NCI-H446 (cell line): ENCODE results near the gene POLR2E.

Experiments used
- DNase-seq, 2 experiments: peaks; one replicate each; lab custom pipeline; 2025; lab: John Stamatoyannopoulos, UW

Gene POLR2E

DNA sequence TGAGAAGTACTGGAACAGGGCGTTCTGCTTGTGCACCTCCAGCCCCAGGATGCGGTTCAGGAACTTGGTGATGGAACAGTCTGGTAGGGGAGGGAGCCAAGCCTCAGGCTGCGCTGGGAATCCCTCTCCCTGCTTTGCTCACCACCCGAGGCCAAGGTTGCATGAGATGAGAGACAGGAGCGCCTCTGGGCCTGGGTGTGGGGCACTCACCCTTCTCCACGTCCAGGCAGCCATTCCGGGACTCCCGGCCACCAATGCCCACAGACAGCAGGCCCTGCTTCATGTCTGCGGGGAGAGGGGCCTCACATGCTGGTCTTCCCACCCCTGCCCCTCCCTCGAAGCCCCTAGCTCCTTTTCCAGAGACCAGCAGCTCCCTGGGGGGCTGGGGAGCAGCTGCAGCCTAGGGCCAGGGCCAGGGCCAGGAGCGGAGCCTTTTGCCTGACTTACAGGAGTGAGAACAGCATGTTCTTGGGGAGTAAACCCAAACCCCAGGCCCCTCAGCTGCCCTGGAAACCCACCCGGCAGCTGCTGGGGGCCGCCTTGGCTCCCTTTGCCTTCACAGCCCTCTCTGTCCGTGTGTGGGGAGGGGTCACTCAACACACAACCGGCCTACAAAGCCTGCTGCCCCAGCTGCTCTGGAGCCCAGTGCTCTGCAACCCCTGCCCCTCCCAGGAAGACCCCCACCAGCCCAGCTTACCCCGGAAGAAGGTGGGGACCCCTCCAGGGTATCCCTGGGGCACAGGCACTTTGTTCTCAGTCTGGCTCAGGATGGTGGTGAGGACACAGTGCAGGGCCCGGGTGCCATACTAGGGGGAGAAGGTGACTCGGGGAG, 15.8 kb upstream of the POLR2E start:
- no peak for DNase-seq

DNA sequence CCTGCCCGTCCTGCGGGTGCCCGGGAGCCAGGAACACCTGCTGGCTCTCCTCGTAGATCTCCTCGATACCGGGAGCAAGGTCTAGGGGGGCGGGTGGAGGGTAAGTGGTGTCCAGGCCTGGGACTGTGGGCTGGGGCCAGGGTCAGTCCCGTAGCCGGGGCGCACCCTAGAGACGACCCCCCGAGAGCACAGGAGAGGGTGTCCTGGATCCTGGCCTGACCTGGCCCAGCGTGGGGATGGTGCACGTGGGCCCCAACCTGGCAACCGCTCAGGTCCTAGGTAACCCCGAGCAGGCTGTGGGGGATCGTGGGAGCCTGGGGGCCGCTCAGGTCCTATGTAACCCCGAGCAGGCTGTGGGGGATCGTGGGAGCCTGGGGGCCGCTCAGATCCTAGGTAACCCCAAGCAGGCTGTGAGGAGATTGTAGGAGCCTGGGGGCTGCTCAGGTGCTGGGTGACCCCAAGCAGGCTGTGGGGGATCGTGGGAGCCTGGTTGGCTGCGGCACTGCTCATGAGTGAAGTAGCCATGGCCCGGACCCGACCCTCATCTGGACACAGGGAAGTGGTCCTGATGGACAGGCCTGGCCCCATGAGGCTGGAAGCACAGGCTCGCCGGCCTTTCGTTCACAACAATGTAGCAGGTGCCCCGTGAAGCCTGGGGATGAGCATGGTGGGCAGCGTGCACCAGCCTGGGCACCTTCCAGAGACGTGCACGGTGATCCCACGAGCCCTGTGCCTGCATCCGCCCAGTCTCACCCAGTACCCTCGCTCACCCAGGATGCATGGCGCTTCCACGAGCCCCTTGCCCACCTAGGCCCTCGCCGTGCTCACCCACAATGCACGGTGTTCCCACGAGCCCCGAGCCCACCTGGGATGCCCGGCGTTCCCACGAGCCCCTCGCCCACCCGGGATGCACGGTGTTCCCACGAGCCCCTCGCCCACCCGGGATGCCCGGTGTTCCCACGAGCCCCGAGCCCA, 14.8 kb upstream of the POLR2E start:
- DNase-seq, result no peak

DNA sequence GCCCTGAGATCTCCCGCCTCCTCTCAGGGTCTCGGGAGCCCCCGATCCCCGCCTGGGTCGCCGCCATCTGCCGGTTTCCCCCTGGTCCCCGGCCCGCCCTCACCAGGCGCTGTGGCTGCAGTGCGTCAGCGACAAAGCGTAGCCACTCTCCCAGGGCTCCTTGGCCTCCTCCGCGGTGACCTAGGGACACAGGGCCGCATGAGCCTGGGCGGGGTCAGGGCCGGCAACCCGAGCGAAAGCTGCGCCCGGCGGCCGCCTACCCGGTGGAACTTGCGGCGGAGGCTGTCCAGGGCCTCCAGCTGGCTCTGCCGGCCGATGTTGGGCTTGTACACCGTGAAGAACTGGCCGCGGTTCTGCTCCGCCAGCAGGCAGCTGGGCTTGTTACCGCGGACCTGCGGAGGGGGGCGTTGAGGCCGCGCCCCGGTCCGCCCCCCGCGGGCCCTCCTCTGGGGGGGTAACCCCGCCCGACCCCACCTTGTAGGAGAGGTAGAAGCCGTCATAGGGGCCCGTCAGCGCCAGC, 13.9 kb upstream of the POLR2E start:
- no peak for DNase-seq

DNA sequence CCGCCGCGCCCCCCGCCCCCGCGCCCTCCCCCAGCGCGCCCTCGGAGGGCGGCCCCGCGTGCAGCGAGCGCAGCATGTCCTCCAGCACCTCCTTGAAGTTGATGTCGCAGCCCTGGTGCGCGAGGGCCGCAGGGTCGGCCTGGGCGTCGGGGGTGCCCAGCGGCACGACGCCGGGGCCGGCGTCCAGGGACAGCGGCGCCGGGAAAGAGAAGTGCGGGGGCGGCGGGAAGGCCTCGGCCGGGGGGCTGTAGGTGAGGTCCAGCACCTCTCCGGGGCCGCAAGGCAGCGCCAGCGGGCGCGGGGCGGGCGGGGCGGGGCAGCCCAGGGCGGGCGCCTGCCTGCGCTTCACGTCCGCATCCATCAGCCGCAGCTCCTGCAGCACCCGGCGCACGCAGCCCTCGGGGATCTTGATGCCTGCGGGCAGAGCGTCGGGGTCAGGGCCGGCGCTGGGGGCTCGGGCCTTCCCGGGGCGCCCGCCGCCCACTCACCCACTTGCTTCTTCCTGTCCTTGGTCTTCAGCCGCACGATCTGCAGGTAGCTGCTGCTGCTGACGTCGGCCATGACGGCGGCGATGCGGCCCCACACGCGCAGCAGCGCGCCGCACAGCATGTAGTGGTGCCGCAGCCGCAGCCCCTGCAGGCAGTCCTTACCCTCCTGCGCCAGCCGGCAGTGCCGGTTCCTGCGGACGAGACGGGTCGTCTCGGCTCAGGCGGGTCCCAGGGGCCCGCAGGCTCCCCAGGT, 13.3 kb upstream of the POLR2E start:
- DNase-seq, result no peak

DNA sequence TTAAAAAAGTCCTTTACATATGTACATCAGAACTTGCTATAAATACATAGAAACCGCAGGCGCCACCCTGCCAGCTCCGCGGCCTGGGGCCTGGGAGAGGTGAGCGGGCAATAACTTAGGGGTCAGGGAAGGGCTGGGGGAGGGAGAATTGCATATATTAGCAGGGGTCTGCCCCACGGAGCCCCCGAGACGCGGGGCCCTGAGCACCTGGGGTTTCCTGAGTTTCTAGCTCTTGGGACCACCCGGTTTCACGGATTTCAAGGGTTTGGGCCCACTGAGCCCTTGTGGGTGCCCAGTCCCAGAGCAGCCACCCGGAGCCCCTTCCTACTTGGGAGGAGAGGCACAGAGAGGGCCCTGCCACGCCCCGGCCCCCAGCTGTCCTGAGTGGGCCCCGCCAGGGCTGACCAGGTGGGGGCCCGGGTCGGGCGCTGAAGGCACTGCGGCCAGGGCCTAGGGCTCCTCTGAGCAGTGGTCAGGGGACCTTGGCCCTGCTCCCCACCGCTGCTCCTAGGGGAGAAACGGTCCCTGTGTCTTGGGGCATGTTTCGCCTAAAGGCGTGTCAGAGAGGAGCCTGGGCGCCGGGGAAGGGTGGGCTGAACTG, 12.6 kb upstream of the POLR2E start:
- DNase-seq, result no peak

DNA sequence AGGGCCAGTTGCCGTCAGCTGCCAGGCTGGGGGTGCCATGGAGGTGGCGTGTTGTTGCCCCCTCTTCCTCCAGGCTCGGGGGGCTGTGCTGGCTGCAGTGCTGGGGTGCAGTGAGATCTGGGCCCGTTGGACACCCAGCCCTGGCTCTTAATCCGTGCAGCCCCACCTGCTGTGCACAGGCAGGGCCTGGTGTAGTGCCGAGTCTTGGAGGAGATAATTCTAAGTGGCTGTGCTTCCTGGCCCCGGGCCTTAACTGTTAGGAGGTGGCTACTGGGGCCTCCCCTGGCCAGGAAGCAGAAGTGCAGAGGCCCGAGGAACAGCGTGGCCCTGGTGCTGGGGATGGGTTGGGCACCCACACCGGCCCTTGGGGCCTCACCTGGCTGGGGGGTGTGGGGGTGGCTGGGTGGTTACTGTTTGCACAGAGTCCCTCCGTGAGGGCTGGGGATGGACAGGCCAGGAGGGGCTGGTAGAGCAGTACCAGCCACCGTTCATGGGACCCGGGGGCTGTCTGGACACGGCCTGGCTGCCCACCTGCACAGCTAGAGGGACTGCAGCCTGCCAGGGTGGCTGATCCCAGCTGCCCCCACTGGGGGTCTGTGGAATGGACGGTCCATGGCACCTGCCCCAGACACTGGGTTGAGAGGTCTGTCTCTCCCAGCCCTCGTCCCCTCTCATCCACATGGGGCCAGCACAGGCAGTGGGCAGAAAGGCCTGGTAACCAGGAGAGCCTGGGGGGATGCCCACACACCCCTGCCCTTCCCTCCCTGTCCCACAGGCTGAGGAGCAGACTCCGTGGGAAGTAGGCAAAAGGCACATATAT, 11.9 kb upstream of the POLR2E start:
- no peak for DNase-seq

DNA sequence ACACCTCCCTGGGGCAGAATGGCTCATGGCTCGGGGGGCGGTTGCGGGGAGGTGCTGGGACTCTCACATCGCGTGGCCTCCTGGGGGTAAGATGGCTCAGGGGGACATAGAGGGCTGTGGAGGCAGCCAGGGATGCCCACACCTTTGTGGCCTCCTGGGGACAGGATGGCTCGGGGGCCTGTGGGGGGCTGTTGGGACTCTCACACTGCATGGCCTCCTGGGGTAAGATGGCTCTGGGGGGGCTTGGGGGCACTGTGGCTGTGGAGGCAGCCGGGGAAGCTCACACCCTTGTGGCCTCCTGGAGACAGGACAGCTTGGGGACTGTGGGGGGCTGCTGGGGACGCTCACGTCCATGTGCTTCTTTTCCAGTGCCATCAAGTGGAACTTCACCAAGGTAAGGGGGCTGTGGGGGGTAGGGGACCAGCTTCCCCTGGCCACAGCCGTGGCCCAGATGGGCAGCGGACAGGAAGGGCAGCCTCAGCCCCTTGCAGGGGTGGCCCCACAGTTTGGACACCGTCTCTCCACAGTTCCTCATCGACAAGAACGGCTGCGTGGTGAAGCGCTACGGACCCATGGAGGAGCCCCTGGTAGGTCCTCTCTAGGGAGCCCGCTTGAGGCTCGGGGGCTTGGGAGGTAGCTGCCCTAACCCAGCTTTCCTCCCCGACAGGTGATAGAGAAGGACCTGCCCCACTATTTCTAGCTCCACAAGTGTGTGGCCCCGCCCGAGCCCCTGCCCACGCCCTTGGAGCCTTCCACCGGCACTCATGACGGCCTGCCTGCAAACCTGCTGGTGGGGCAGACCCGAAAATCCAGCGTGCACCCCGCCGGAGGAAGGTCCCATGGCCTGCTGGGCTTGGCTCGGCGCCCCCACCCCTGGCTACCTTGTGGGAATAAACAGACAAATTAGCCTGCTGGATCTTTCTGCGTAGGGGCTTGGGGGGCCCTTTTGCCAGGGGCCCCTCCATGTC, 11.0 kb upstream of the POLR2E start:
- no peak for DNase-seq

DNA sequence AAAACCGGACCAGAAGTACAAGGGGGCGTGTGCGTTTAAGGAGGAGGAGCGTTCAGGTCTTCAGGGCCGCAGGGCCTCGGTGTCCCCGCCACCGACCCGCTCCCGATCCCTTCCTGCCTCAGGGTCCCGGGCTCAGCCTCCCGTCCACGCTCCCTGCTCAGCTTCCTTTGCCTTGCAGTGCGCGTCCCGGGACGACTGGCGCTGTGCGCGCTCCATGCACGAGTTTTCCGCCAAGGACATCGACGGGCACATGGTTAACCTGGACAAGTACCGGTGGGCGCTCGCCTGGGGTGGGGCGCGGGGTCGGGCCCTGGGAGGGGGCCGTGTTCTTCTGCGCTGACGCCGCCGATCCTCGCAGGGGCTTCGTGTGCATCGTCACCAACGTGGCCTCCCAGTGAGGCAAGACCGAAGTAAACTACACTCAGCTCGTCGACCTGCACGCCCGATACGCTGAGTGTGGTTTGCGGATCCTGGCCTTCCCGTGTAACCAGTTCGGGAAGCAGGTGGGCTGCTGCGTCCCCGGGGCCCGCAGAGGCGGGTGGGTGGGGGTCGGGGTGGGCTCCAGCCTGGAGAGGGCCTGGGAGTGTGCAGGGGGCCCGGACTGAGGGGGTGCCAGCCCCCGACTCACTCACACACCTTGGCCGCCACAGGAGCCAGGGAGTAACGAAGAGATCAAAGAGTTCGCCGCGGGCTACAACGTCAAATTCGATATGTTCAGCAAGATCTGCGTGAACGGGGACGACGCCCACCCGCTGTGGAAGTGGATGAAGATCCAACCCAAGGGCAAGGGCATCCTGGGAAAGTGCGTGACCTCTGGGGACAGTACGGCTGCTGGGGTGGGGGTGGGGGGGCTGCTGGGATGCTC, 10.1 kb upstream of the POLR2E start:
- DNase-seq, result no peak

DNA sequence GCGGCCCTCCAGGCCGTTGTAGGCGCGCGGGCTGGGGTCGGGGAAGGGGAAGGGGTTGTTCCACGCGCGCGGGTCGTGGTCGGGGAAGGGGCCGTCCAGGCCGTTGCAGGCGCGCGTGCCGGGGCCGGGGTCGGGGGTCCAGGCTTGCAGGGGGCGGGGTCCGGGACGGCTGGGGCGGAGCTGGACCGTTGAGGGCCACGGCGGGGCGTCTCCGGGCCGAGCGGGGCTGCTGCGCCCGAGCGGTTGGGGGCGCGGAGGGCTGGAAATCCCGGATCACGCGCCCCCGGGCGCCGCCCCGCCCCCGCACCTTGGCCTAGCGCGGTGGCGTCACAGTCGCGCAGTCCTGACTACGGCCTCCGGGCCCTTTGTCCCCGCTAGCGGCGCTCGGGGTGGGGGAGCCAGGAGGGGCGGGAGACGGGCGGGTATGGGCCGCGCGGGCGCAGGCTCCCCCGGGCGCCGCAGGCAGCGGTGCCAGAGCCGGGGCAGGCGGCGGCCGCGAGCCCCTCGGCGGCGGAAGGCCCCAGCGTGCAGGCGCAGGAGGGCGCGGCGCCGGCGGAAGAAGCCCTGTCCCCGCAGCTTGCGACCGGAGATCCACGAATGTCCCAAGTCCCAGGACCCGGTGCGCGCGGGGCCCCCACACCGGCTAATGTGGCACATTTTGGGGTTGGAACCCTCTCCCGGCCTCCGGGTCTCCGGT, 9.3 kb upstream of the POLR2E start:
- peak in 1 of 2 experiments; percentile 71 for DNase-seq

DNA sequence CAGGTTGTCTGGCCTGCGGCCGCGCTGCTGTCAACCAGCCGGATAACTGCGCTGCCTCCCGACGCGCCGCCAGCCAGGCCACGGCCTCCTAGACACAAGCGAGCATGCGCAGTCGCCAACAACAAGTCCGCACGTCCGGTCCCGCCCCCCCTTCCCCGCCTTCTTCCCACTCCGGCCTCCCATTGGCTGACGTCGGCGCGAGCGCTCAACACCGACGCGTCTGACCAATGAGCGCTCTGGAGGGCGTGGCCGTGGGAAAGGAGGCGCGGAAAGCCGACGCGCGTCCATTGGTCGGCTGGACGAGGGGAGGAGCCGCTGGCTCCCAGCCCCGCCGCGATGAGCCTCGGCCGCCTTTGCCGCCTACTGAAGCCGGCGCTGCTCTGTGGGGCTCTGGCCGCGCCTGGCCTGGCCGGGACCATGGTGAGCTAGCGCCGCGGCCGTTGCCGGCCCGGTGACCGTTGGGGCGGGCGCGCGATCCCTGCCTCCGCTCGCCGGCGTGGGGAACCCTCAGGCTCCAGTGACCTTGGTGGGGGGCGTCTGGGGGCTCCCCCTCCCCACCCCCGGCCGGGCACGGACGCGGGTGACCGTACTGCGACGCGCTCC, 8.6 kb upstream of the POLR2E start, which contains the start of gene GPX4:
Gene GPX4, plus strand, starts transcription at position 287 of the 603 bp plus-strand sequence. Its CDS starts 50 bp downstream, at position 337.
- peak; percentile 99 to 100 for DNase-seq

DNA sequence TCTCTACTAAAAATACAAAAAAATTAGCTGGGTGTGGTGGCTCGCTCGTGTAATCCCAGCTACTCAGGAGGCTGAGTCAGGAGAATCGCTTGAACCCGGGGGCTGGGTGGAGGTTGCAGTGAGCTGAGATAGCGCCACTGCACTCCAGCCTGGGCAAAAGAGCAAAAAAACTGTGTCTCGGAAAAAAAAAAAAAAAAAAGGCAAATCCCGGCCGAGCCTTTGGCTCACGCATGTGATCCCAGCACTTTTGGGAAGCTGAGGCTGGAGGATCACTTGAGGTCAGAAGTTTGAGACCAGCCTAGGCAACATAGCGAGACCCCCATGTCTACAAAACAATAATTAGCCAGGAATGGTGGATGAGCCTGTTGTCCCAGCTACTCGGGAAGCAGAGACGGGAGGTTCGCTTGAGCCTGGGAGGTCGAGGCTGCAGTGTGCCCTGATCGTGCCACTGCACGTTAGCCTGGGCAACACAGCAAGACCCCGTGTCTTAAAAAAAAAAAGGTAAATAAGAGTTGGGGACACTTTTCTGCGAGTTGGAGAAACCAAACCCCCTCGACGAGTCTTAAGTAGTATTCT, 8.0 kb upstream of the POLR2E start:
- no peak for DNase-seq

DNA sequence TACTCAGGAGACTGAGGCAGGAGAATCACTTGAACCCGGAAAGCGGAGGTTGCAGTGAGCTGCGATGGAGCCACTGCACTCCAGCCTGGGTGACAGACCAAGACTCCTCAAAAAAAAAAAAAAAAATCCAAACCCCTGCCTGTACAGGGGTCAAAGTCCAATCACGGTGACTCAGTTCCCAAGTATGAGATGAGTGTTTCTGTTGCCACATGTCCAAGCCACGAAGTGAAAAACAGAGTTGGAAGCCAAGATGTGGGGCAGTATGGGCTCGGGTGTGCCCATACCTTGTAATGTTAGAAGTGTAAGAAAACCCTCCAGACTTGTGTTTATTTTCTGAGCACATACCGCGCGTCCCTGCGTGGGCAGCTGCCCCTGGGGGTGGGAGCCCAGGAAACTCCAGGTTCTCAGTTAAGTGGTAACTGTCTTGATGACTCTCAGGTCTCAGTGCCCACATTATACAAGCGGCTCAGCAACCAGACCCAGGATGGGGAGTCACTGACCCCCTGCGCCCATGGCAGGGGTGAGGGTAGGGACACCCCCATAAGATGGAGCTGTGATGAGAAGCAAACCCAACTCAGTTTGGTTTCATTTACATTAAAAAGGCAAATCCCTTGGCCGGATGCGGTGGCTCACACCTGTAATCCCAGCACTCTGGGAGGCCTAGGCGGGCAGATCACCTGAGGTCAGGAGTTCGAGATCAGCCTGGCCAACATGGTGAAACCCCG, 7.4 kb upstream of the POLR2E start:
- DNase-seq, result peak in 1 of 2 experiments; percentile 49

DNA sequence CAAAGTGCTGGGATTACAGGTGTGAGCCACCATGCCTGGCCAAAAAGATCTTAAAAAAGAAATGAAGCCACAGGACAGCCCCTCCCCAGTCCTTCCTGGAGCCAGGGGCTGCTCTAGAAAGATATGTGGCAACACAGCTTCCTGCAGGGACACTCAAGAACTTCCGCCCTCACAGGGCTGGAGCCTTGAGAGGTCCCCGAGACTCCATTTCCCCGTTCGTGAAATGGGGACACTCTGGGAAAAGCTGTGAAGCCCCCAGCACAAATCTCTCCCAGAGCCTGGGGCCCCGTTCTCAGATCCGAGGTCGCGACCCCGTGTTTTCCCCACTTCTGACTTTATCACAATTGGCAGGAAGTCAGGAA, 6.1 kb upstream of the POLR2E start:
- no peak for DNase-seq

DNA sequence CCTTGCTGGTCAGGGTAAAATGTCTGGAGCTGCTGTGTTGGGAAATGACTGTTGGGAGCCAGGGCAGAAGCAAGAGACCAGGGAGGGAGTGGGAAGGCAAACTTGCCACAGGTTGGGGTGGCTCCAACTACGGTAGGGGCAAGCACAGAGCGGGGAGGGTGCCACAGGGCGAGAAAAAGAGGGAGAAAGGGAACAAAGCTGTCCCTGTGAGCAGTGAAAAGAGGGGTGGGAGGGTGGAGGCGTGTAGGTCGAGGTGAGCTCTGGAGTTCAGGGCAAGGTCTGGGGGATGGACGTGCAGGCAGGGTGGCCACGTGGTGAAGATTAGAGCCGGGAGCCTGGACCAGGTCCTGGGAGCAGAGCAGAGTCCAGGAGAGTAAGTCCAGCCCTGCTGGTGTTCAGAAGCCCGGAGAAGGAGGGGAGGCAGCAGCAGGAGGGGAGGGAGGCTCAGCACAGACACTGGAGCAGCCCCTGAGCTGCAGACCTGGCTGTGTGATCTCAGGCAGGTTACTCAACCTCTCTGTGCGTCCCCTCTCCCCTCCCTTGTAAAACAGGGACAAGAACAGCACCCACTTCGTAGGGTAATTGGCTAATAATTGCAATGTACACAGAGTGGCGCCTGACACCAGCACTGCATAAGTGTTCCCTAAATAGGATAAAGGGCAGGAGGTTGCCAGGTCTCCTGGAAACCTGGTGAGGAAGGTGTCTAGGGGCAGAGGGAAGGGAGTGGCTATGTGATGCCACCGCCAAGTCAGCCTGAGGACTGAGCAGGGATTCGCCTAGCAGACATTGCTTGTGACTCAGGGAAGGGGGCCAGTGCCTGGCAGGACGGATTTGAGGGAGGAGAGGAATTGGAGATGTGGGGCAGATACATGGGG, 3.2 kb upstream of the POLR2E start:
- no peak for DNase-seq

DNA sequence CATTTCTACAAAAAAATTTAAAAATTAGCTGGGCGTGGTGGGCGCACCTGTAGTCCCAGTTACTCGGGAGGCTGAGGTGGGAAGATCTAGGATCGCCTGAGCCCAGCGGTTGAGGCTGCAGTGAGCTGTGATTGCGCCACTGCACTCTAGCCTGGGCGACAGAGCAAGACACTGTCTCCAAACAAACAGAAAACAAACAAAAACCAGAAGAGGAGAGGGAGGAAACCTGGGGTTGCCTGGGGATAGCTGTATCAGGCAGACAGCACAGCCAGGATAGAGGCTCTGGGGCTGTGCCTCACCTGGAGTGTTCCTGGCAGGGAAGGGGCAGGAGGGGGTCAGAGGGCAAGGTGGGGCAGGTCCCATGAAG, 2.6 kb upstream of the POLR2E start:
- no peak for DNase-seq

DNA sequence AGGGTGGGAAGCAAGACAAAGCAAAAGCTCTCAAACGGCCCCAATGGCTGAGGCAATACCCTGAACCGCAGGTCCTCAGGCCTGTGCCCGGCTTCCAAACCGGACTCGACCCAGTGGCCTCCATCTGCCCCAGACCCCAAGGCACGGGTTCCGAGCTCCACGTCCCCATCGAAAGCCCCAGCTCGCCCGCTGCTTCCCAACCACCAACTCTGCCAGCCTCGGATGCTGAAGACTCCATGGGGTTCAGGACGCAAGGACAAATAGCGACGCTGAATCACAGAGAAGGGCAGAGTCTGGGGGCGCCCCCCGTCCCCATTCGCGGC, 559 bp downstream of the POLR2E start:
- no peak for DNase-seq
